Neuronal stem cell (in vitro differentiated cells): ENCODE measurements around the gene TMEM154.

Experiments used
- DNase-seq: peaks from one replicate; pipeline ENCODE4 v3.0.0-alpha.2; 2013; ENCODE audit warnings: low spot score
- H2AFZ ChIP-seq: one replicate; pipeline ENCODE4 v1.6.1; 2013; ENCODE audit warnings: mild to moderate bottlenecking, low read length, inconsistent platforms
- H2AK5ac ChIP-seq: 2 replicates; pipeline ENCODE4 v1.6.1; 2013; ENCODE audit warnings: low read depth, mild to moderate bottlenecking, inconsistent platforms, low read length, moderate library complexity, mixed read lengths
- H2BK120ac ChIP-seq: 2 replicates; pipeline ENCODE4 v1.6.1; 2013; ENCODE audit warnings: low read depth, mild to moderate bottlenecking, inconsistent platforms, low read length, moderate library complexity, mixed read lengths
- H2BK12ac ChIP-seq: one replicate; pipeline ENCODE4 v1.6.1; 2013; ENCODE audit warnings: low read length, inconsistent platforms
- H2BK15ac ChIP-seq: 2 replicates; pipeline ENCODE4 v1.6.1; 2013; ENCODE audit warnings: mild to moderate bottlenecking, low read length, inconsistent platforms, mixed read lengths
- H2BK5ac ChIP-seq: one replicate; pipeline ENCODE4 v1.6.1; 2013; ENCODE audit warnings: inconsistent platforms, mild to moderate bottlenecking, low read length, moderate library complexity
- H3K14ac ChIP-seq: one replicate; pipeline ENCODE4 v1.6.1; 2013; ENCODE audit warnings: low read length, inconsistent platforms
- H3K18ac ChIP-seq: 2 replicates; pipeline ENCODE4 v1.6.1; 2013; ENCODE audit warnings: low read length, inconsistent platforms
- H3K23ac ChIP-seq: 2 replicates; pipeline ENCODE4 v1.6.1; 2013; ENCODE audit warnings: low read depth, mild to moderate bottlenecking, mixed read lengths, low read length, inconsistent platforms; ENCODE audit not compliant: poor library complexity
- H3K27ac ChIP-seq: replicated peaks from 3 replicates; pipeline ENCODE4 v1.5.1; 2013; ENCODE audit warnings: low read length, inconsistent platforms
- H3K27me3 ChIP-seq, 3 experiments: 2 replicates each; pipeline ENCODE4 v1.6.1; 2013; ENCODE audit warnings: low read length in 3 of 3, mild to moderate bottlenecking in 2 of 3, inconsistent platforms in 1 of 3, low read depth in 1 of 3, mixed read lengths in 1 of 3, moderate library complexity in 1 of 3; ENCODE audit not compliant: control insufficient read depth in 3 of 3, insufficient read depth in 3 of 3
- H3K36me3 ChIP-seq, 2 donors: replicated peaks in 1 of 2; 2 replicates each; pipeline ENCODE4 v1.6.1; 2013; ENCODE audit warnings: low read length in 2 of 2; ENCODE audit not compliant: control insufficient read depth in 2 of 2, insufficient read depth in 2 of 2
- H3K4ac ChIP-seq: 2 replicates; pipeline ENCODE4 v1.6.1; 2013; ENCODE audit warnings: inconsistent platforms, mild to moderate bottlenecking, low read length, moderate library complexity
- H3K4me1 ChIP-seq, 2 donors: 1 replicate in 1 of 2; 2 replicates in 1 of 2; pipeline ENCODE4 v1.6.1; 2013; ENCODE audit warnings: low read length in 2 of 2, low read depth in 1 of 2; ENCODE audit not compliant: control insufficient read depth in 2 of 2, insufficient read depth in 1 of 2
- H3K4me2 ChIP-seq: one replicate; pipeline ENCODE4 v1.6.1; 2013; ENCODE audit warnings: mild to moderate bottlenecking, low read length, inconsistent platforms; ENCODE audit not compliant: insufficient read depth, poor library complexity, severe bottlenecking
- H3K4me3 ChIP-seq, 2 donors: 2 replicates each; pipeline ENCODE4 v1.5.1; 2013; ENCODE audit warnings: low read length in 2 of 2, mild to moderate bottlenecking in 2 of 2, inconsistent platforms in 1 of 2, moderate library complexity in 1 of 2
- H3K79me1 ChIP-seq: one replicate; pipeline ENCODE4 v1.6.1; 2013; ENCODE audit warnings: low read depth, mild to moderate bottlenecking, inconsistent platforms, low read length, moderate library complexity
- H3K9ac ChIP-seq: one replicate; pipeline ENCODE4 v1.6.1; 2013; ENCODE audit warnings: mild to moderate bottlenecking, low read depth, low read length, inconsistent platforms; ENCODE audit not compliant: poor library complexity
- H3K9me3 ChIP-seq, 2 donors: replicated peaks in 1 of 2; 2 replicates each; pipeline versions ENCODE3 to v1.6.1; 2013; ENCODE audit warnings: low read length in 2 of 2, mild to moderate bottlenecking in 2 of 2, inconsistent platforms in 1 of 2, low read depth in 1 of 2, mixed read lengths in 1 of 2, moderate library complexity in 1 of 2; ENCODE audit not compliant: control insufficient read depth in 2 of 2, insufficient read depth in 1 of 2
- H4K8ac ChIP-seq: one replicate; pipeline ENCODE4 v1.6.1; 2013; ENCODE audit warnings: low read depth, mild to moderate bottlenecking, inconsistent platforms, low read length, moderate library complexity
- H4K91ac ChIP-seq: one replicate; pipeline ENCODE4 v1.6.1; 2013; ENCODE audit warnings: low read length, low read depth, mild to moderate bottlenecking, inconsistent platforms; ENCODE audit not compliant: poor library complexity
- WGBS, 2 donors: extraction: QIAGEN DNeasy Blood & Tissue Kit; methylation state at CpG; one replicate each; pipeline ENCODE4 v1.1.7; 2013; ENCODE audit warnings: missing lambda C conversion rate in 2 of 2, mixed read lengths in 1 of 2; ENCODE audit not compliant: insufficient read length in 2 of 2, insufficient replicate concordance in 1 of 2; ENCODE audit errors: extremely low coverage in 2 of 2; 5-methylcytosine and 5-hydroxymethylcytosine counted together

TMEM154 gene

DNA sequence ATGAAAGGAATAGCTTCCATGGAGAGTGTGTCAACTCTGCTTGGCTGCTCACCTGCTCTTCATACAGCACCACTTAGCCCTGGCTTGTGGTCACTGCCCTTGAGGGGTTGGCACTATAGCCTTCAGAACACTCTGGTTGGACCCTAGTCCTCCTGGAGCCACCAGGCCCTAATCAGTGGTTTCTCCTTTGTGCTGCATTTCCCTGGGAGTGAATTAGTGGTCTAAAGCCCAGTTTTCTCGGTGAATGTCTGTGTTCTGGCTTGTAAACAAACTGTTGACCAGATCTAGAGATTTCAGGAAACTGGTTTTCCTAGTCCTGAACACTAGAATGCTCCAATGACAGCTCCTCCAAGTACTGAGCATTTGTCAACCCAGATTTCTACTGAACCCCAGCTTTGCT, 28.6 kb upstream of the TMEM154 start:
- Histone ChIP-seq H3K14ac (no peak overlapping the region), H3K4ac (no peak overlapping the region), H2AFZ (no peak overlapping the region), H3K18ac (no peak overlapping the region), H3K27ac (no peak overlapping the region), H3K4me3 (no peak overlapping the region), H2BK120ac (no peak overlapping the region), H3K27me3 (peaks cover 0 to 8% (median 0%) of the 10 kb centered on the region in 3 experiments), H2BK12ac (no peak overlapping the region), H4K8ac (no peak overlapping the region), H2AK5ac (no peak overlapping the region), H3K9ac (no peak overlapping the region), H3K4me2 (no peak overlapping the region), H3K23ac (no peak overlapping the region), H3K36me3 (no peaks in the 10 kb centered on the region), H3K9me3 (peaks cover 0 to 3% of the 10 kb centered on the region in 2 donors), H2BK15ac (no peak overlapping the region), H4K91ac (no peak overlapping the region), H3K79me1 (no peaks in the 10 kb centered on the region), H3K4me1 (peaks cover 0 to 2% of the 10 kb centered on the region in 2 donors), H2BK5ac (no peak overlapping the region)
- no CpG with 5 or more reads among the region's 1 CpG for WGBS, 2 donors
- DNase-seq, result no peak

DNA sequence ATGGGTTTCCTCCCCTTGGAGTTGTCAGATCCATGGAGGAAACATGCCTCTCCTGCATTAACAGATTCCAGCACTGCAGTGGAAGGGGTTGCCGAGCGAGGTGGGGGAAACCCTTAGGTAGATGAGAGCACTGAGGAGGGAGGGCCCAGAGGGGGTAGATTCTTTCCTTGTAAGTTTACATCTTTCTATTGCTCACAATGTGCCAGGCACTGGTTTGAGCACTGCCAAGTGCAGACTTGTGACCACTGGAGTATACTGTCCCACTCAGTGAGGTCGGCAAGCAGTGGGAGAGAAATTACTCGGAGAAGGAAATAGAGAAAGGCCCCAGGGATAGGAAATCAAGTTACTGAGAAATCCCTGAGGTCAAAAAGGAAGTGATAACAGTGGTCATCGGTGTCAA, 27.8 kb upstream of the TMEM154 start:
- Histone ChIP-seq H2BK15ac (no peak overlapping the region), H3K27ac (no peak overlapping the region), H3K27me3 (peaks cover 0 to 8% (median 0%) of the 10 kb centered on the region in 3 experiments), H3K79me1 (no peaks in the 10 kb centered on the region), H3K4me1 (peaks cover 0 to 2% of the 10 kb centered on the region in 2 donors), H3K23ac (no peak overlapping the region), H3K4ac (no peak overlapping the region), H3K14ac (no peak overlapping the region), H3K9ac (no peak overlapping the region), H3K9me3 (peaks cover 0 to 3% of the 10 kb centered on the region in 2 donors), H2BK120ac (no peak overlapping the region), H2AFZ (no peak overlapping the region), H3K4me2 (no peak overlapping the region), H3K4me3 (no peak overlapping the region), H3K36me3 (no peaks in the 10 kb centered on the region), H2AK5ac (no peak overlapping the region), H2BK12ac (no peak overlapping the region), H2BK5ac (no peak overlapping the region), H3K18ac (no peak overlapping the region), H4K8ac (no peak overlapping the region), H4K91ac (no peak overlapping the region)
- DNase-seq, result no peak
- WGBS, 2 donors, result no CpG with 5 or more reads among the region's 5 CpGs

DNA sequence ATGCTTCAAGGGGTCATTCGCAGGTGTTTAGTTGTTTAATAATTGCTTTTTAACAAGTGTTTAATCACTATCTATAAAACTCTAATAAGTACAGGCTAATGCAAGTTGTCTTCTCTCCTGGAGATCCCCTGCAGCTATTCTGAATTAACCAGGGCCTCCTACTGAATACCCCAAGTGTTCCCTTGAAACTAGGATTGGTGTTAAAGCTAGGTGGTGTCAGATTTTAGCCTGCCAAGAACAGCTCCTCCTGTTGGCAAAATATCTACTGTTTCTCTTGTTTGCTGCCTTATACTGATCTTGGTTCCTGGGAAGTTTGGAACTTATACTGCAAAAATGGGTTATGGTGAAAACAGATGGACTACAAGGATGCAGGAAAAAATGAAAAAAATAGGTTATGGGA, 26.1 kb upstream of the TMEM154 start:
- Histone ChIP-seq H2BK120ac (no peak overlapping the region), H3K4ac (no peak overlapping the region), H2BK15ac (no peak overlapping the region), H2AFZ (no peak overlapping the region), H3K36me3 (no peaks in the 10 kb centered on the region), H3K4me1 (peaks cover 0 to 2% of the 10 kb centered on the region in 2 donors), H3K23ac (no peak overlapping the region), H3K27ac (no peak overlapping the region), H3K4me2 (no peak overlapping the region), H2AK5ac (no peak overlapping the region), H2BK12ac (no peak overlapping the region), H4K8ac (no peak overlapping the region), H3K79me1 (no peaks in the 10 kb centered on the region), H3K14ac (no peak overlapping the region), H4K91ac (no peak overlapping the region), H2BK5ac (no peak overlapping the region), H3K9ac (no peak overlapping the region), H3K27me3 (peaks cover 0 to 12% (median 0%) of the 10 kb centered on the region in 3 experiments), H3K9me3 (peaks cover 0 to 3% of the 10 kb centered on the region in 2 donors), H3K4me3 (no peak overlapping the region), H3K18ac (no peak overlapping the region)
- no CpG with 5 or more reads among the region's 1 CpG for WGBS, 2 donors
- no peak for DNase-seq

DNA sequence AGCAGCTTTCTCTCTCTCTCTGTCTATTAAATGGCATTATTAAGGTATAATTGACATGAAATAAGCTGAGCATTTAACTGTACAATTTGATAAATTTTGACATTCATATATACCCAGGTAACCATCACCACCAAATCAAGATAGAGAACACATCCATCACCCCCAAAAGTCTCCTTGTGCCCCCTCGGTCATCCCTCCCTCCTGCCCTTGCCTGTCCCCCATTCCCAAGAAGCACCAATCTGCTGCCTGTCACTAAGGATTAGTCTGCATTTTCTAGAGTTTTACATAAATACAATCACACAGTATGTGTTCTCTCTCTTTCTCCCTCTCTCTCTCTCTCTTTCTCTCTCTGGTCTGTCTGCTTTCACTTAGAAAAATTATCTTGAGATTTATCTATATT, 25.0 kb upstream of the TMEM154 start:
- H4K91ac ChIP-seq, result no peak overlapping the region
- H3K27ac ChIP-seq, result no peak overlapping the region
- WGBS, 2 donors, result no CpG with 5 or more reads among the region's 1 CpG

More for the DNA sequence above, 25.0 kb upstream of the TMEM154 start:
- no peak overlapping the region for H2BK12ac ChIP-seq
- H3K23ac ChIP-seq, result no peak overlapping the region
- DNase-seq, result no peak
- H3K9me3 ChIP-seq, result peaks cover 0 to 3% of the 10 kb centered on the region in 2 donors
- H3K18ac ChIP-seq, result no peak overlapping the region
- H3K4me1 ChIP-seq, result peaks cover 0 to 3% of the 10 kb centered on the region in 2 donors
- no peak overlapping the region for H3K4me2 ChIP-seq
- H3K36me3 ChIP-seq, result no peaks in the 10 kb centered on the region
- no peak overlapping the region for H2BK15ac ChIP-seq
- H2AK5ac ChIP-seq, result no peak overlapping the region
- no peak overlapping the region for H4K8ac ChIP-seq
- peaks cover 0 to 17% (median 0%) of the 10 kb centered on the region in 3 experiments for H3K27me3 ChIP-seq
- H3K79me1 ChIP-seq, result no peaks in the 10 kb centered on the region
- H3K4ac ChIP-seq, result no peak overlapping the region
- no peak overlapping the region for H3K14ac ChIP-seq
- peak overlapping the region; percentile 55 for H2BK5ac ChIP-seq
- no peak overlapping the region for H3K4me3 ChIP-seq
- H2BK120ac ChIP-seq, result no peak overlapping the region
- no peak overlapping the region for H2AFZ ChIP-seq
- H3K9ac ChIP-seq, result no peak overlapping the region
